Endothelial cell of umbilical vein (primary cell): ENCODE results near the gene RMDN2. TPM values are rescaled to one million over a fixed set of nuclear protein-coding genes. Genes with fewer than 3 reads are reported as not detected.
"Not testable (repeated sequence)": the region's sequence is repeated elsewhere in the genome, so short reads cannot be mapped to it uniquely, and the experiment has no call there.

Source experiments
- BruUV-seq: library from RNA; stranded (reverse); fragments of 400-500 nt; replicated peaks from 2 replicates; lab custom pipeline; 2021; lab: Mats Ljungman, UMichigan
- CTCF ChIA-PET: fragments of 300-600, 350-600 bp; sonication (Branson Sonifier 250); formaldehyde crosslinking; loops from one replicate; lab custom pipeline; 2021; ENCODE audit warnings: antibody characterized with exemption, inconsistent platforms; lab: Charles Lee
- POLR2A ChIA-PET: fragments of 300-600, 350-600 bp; sonication (Branson Sonifier 250); formaldehyde crosslinking; loops from one replicate; lab custom pipeline; 2021; ENCODE audit warnings: antibody characterized with exemption, inconsistent platforms; lab: Charles Lee
- DNase-seq: peaks from one replicate; pipeline ENCODE4 v3.0.0-alpha.2; 2011; ENCODE audit warnings: low read depth, low spot score
- FAIRE-seq: peaks from 2 replicates; lab custom pipeline; 2011; peaks lifted over from hg19 to GRCh38; lab: Jason Lieb, UNC
- H2AFZ ChIP-seq: 2 replicates; pipeline ENCODE4 v1.6.0; 2012; ENCODE audit warnings: low read depth, low read length, control low read depth, inconsistent platforms
- H3K27ac ChIP-seq: 2 replicates; pipeline ENCODE4 v1.5.1; 2011; ENCODE audit warnings: low read depth, mild to moderate bottlenecking, control low read depth, low read length, moderate library complexity; ENCODE audit not compliant: insufficient read depth
- H3K27me3 ChIP-seq, 2 experiments: 2 replicates each; pipeline versions ENCODE4 v1.6.0 to v1.6.1; 2011; ENCODE audit warnings: low read length in 2 of 2, mixed read lengths in 1 of 2; ENCODE audit not compliant: control insufficient read depth in 2 of 2, insufficient read depth in 2 of 2
- H3K36me3 ChIP-seq, 2 experiments: 2 replicates in 1 of 2; 3 replicates in 1 of 2; pipeline ENCODE4 v1.5.1; 2011; ENCODE audit warnings: low read length in 2 of 2, mild to moderate bottlenecking in 1 of 2, moderate library complexity in 1 of 2; ENCODE audit not compliant: control insufficient read depth in 2 of 2, insufficient read depth in 2 of 2; ENCODE audit errors: extremely low read depth in 1 of 2
- H3K4me1 ChIP-seq: 3 replicates; pipeline ENCODE4 v1.5.1; 2011; ENCODE audit warnings: mild to moderate bottlenecking, low read length; ENCODE audit not compliant: control insufficient read depth, insufficient read depth; ENCODE audit errors: extremely low read depth
- H3K4me2 ChIP-seq: 2 replicates; pipeline ENCODE4 v1.6.1; 2011; ENCODE audit warnings: low read length, control low read depth, mixed read lengths; ENCODE audit not compliant: insufficient read depth
- H3K4me3 ChIP-seq, 3 experiments: fragments of 200-600 bp in 1 of 3; sonication (generic), shearing (Covaris generic) in 1 of 3; replicated peaks in 1 of 3; 2 replicates each; pipeline ENCODE4 v1.5.1; 2011 to 2016; ENCODE audit warnings: control low read depth in 3 of 3, low read length in 3 of 3, mild to moderate bottlenecking in 2 of 3, inconsistent platforms in 1 of 3, low read depth in 1 of 3, moderate library complexity in 1 of 3; ENCODE audit not compliant: insufficient read depth in 1 of 3
- H3K79me2 ChIP-seq: 2 replicates; pipeline ENCODE4 v1.6.0; 2012; ENCODE audit warnings: low read length, inconsistent platforms; ENCODE audit not compliant: control insufficient read depth, insufficient read depth
- H3K9ac ChIP-seq: replicated peaks from 2 replicates; pipeline ENCODE3; 2011; ENCODE audit warnings: low read length, control low read depth; ENCODE audit not compliant: insufficient read depth; ENCODE audit errors: extremely low read depth
- H3K9me1 ChIP-seq: replicated peaks from 3 replicates; pipeline ENCODE4 v1.6.0; 2011; ENCODE audit warnings: mild to moderate bottlenecking, low read length; ENCODE audit not compliant: control insufficient read depth, insufficient read depth; ENCODE audit errors: extremely low read depth
- H3K9me3 ChIP-seq: replicated peaks from 2 replicates; pipeline ENCODE4 v1.5.1; 2012; ENCODE audit warnings: low read length, inconsistent platforms; ENCODE audit not compliant: control insufficient read depth, insufficient read depth
- H4K20me1 ChIP-seq: replicated peaks from 2 replicates; pipeline ENCODE3; 2011; ENCODE audit warnings: mild to moderate bottlenecking, low read length; ENCODE audit not compliant: control insufficient read depth, insufficient read depth; ENCODE audit errors: extremely low read depth
- CTCF ChIP-seq, 2 donors: IDR thresholded peaks; 1 replicate in 1 of 2; 2 replicates in 1 of 2; pipeline ENCODE4 v1.5.1; 2011; ENCODE audit warnings: low read length in 2 of 2, mild to moderate bottlenecking in 2 of 2, moderate library complexity in 2 of 2, control low read depth in 1 of 2, inconsistent platforms in 1 of 2, low read depth in 1 of 2; ENCODE audit not compliant: insufficient read depth in 1 of 2; ENCODE audit errors: extremely low read depth in 1 of 2
- EZH2 ChIP-seq: IDR thresholded peaks from 2 replicates; pipeline ENCODE4 v1.6.1; 2012; ENCODE audit warnings: borderline replicate concordance, low read depth, mild to moderate bottlenecking, moderate library complexity, low read length, inconsistent platforms; ENCODE audit not compliant: severe bottlenecking
- FOS ChIP-seq: IDR thresholded peaks from 2 replicates; pipeline ENCODE4 v1.6.1; 2011; ENCODE audit warnings: mild to moderate bottlenecking, low read length, moderate library complexity, borderline replicate concordance; ENCODE audit not compliant: insufficient read depth
- GATA2 ChIP-seq: IDR thresholded peaks from 2 replicates; pipeline ENCODE4 v1.7.0; 2011; ENCODE audit warnings: low read depth, mild to moderate bottlenecking, moderate library complexity, mixed read lengths, low read length; ENCODE audit not compliant: insufficient read length, insufficient read depth
- JUN ChIP-seq: IDR thresholded peaks from 2 replicates; pipeline ENCODE4 v1.6.1; 2011; ENCODE audit warnings: borderline replicate concordance, low read depth; ENCODE audit not compliant: insufficient read length, insufficient read depth
- MAX ChIP-seq: IDR thresholded peaks from 2 replicates; pipeline ENCODE4 v1.6.1; 2011; ENCODE audit not compliant: insufficient read depth, insufficient read length
- MYC ChIP-seq: IDR thresholded peaks from one replicate; pipeline ENCODE4 v1.6.1; 2011; ENCODE audit warnings: mild to moderate bottlenecking, low read depth, low read length
- POLR2A ChIP-seq: IDR thresholded peaks from 2 replicates; pipeline ENCODE4 v1.6.1; 2012; ENCODE audit warnings: low read depth, mild to moderate bottlenecking, control low read depth, low read length
- POLR2AphosphoS5 ChIP-seq: IDR thresholded peaks from 2 replicates; pipeline ENCODE4 v1.6.1; 2012; ENCODE audit warnings: low read depth, mild to moderate bottlenecking, control low read depth, low read length, moderate library complexity; ENCODE audit not compliant: insufficient read depth
- dilution Hi-C: fragments of 300-500 bp; cut with MboI; formaldehyde crosslinking; loops from one replicate; pipeline ENCODE4 v1.15.0; 2019; ENCODE audit warnings: low sequenced_read_pairs; ENCODE audit not compliant: extremely low pct_ligation_motif_present
- intact Hi-C: fragments of 100-400 bp; cut with micrococcal nuclease; formaldehyde crosslinking; loops from one replicate; pipeline ENCODE4 v1.10.0; 2022
- polyA plus RNA-seq, 4 experiments: library from polyadenylated mRNA; depleted of rRNA in 3 of 4; stranded (reverse) in 3 of 4; unstranded in 1 of 4; fragments of >200 nt; gene quantifications; 2 replicates each; pipeline versions ENCODE4 v1.2.1 to v1.2.3, GENCODE V29; 2011 to 2012; ENCODE audit warnings: missing spikeins in 1 of 4
- total RNA-seq: library from RNA; stranded (reverse); gene quantifications from 2 replicates; pipeline ENCODE4 v1.2.3, GENCODE V29; 2021

RMDN2 gene
- total and polyA plus RNA-seq, 2 donors (not counting 3 experiments of a cell fraction or from before 2014, with no cell fraction given): 0.97 to 2.8 TPM

- intact Hi-C loops (no loop called here), dilution Hi-C loops (no loop called here)
- Histone ChIP-seq H4K20me1 (no peaks in the 10 kb centered on the region), H3K4me1 (no peaks in the 10 kb centered on the region), H2AFZ (no peak overlapping the region), H3K79me2 (no peaks in the 10 kb centered on the region), H3K27me3 (no peaks in the 10 kb centered on the region), H3K9me3 (no peaks in the 10 kb centered on the region), H3K9ac (no peak overlapping the region), H3K27ac (no peak overlapping the region), H3K4me3 (no peak overlapping the region), H3K9me1 (no peaks in the 10 kb centered on the region), H3K4me2 (no peak overlapping the region), H3K36me3 (no peaks in the 10 kb centered on the region)
- no peak for TF ChIP-seq JUN
- no TSS peak for BruUV-seq
- FAIRE-seq (no peak), DNase-seq (no peak)
- CTCF ChIA-PET: interaction anchor here (1.3 kb wide), 1 partner anchor 16 kb away, joined by 8 read pairs; no protein-coding TSS in a partner anchor
- POLR2A ChIA-PET: no interaction called here
Observed at GRCh38 chr2:37997629-37998028, 72.5 kb downstream of the RMDN2 start.

GRCh38 chr2:38000485-38001222, 75.6 kb downstream of the RMDN2 start:
- Histone ChIP-seq H3K36me3 (no peaks in the 10 kb centered on the region), H3K4me3 (no peak overlapping the region), H3K9me1 (no peaks in the 10 kb centered on the region), H2AFZ (no peak overlapping the region), H3K4me2 (no peak overlapping the region), H3K27me3 (no peaks in the 10 kb centered on the region), H3K9ac (no peak overlapping the region), H3K4me1 (no peaks in the 10 kb centered on the region), H4K20me1 (no peaks in the 10 kb centered on the region), H3K9me3 (no peaks in the 10 kb centered on the region), H3K79me2 (no peaks in the 10 kb centered on the region), H3K27ac (no peak overlapping the region)
- DNase-seq: no peak
- FAIRE-seq: no peak
- ChIA-PET CTCF (interaction anchor here (1.0 to 2.8 kb wide), 2 partner anchors 19 to 115 kb away, joined by 4 to 10 read pairs; no protein-coding TSS in a partner anchor), POLR2A (no interaction called here)
- dilution Hi-C loops: no loop called here
- TF ChIP-seq MYC (no peak), MAX (no peak), POLR2AphosphoS5 (no peak), EZH2 (no peak), POLR2A (no peak), FOS (no peak), GATA2 (no peak), CTCF (IDR thresholded peaks at IDR 0.05; ENCODE audit: extremely low read depth in 1 of 2, insufficient read depth in 1 of 2, low read depth in 1 of 2, low read length in 2 of 2) (no peak), JUN (no peak)
- intact Hi-C loops: no loop called here
- no TSS peak for BruUV-seq

- H3K9me3 ChIP-seq, intact Hi-C loops, BruUV-seq, CTCF ChIA-PET, FAIRE-seq, H3K79me2 ChIP-seq, H3K9ac ChIP-seq, DNase-seq, H3K4me1 ChIP-seq, H4K20me1 ChIP-seq, H3K9me1 ChIP-seq, H3K27ac ChIP-seq, H3K4me3 ChIP-seq, H3K36me3 ChIP-seq, H2AFZ ChIP-seq, dilution Hi-C loops, H3K27me3 ChIP-seq, H3K4me2 ChIP-seq, POLR2A ChIA-PET: not testable (repeated sequence)
Observed at GRCh38 chr2:38010187-38010586, 85.1 kb downstream of the RMDN2 start.
